ENCODE measurements around the gene DYNC1LI1. TPM values are rescaled to one million over a fixed set of nuclear protein-coding genes. Genes with fewer than 3 reads are reported as not detected.
A peak's percentile ranks its signal among the peaks of the same experiment; 100 is the strongest.

The DYNC1LI1 gene
- total and polyA plus RNA-seq, 9 of the 15 experiments (the other 6 are each of a cell fraction or from before 2014, with no cell fraction given) = 21.0 to 85.4 (median 61.3) TPM

DNA sequence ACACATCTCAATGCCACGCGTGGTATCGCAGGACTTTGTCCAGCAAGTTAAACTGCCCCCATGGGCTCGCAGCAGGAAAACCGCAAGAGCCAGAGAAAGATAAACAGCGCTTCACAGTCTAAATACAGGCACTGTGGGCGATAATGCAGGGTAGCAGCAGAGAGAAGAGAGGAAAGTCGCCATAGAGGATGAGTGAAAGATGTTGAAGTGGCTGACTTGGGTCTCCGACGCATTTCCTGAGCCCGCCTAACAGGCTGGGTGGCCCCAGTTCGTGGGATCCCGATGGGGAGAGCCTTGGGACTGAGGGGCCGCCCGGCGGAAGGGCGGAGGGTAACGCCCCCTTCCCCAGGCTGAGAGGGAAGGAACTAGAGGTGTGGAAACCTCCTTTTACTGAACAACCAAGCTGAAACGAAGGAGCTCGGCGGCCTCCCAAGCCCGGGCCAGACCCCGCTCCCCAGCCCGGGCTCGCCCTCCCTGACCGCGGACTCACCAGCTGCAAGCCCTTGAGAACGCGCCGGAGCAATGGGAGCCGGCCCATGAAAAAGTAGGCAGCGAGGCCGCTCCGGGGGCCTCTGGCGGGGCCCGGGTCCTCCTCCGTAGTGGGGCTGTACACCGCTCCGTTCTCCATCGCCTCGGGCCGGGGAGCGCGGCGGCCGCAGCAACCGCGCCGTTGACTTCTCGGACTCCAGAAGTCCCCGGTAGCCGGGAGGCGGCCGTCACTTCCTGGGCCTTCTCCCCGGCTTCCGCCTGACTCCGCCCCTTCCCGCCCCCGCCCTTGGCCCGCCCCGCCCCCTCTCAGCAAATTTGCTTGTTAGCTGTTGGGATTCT lies 68.3 kb downstream of the DYNC1LI1 start, which contains the start of gene CMTM6 (continued):
- TF ChIP-seq, protein P1, sequence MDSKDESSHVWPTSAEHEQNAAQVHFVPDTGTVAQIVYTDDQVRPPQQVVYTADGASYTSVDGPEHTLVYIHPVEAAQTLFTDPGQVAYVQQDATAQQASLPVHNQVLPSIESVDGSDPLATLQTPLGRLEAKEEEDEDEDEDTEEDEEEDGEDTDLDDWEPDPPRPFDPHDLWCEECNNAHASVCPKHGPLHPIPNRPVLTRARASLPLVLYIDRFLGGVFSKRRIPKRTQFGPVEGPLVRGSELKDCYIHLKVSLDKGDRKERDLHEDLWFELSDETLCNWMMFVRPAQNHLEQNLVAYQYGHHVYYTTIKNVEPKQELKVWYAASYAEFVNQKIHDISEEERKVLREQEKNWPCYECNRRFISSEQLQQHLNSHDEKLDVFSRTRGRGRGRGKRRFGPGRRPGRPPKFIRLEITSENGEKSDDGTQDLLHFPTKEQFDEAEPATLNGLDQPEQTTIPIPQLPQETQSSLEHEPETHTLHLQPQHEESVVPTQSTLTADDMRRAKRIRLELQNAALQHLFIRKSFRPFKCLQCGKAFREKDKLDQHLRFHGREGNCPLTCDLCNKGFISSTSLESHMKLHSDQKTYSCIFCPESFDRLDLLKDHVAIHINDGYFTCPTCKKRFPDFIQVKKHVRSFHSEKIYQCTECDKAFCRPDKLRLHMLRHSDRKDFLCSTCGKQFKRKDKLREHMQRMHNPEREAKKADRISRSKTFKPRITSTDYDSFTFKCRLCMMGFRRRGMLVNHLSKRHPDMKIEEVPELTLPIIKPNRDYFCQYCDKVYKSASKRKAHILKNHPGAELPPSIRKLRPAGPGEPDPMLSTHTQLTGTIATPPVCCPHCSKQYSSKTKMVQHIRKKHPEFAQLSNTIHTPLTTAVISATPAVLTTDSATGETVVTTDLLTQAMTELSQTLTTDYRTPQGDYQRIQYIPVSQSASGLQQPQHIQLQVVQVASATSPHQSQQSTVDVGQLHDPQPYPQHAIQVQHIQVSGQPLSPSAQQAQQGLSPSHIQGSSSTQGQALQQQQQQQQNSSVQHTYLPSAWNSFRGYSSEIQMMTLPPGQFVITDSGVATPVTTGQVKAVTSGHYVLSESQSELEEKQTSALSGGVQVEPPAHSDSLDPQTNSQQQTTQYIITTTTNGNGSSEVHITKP (IDR thresholded peaks at IDR 0.05; ENCODE audit: partially characterized antibody) = no peak
- TF ChIP-seq ZNF785 (CRISPR knock-in tag; IDR thresholded peaks at IDR 0.05) (no peak), U2AF2 (optimal IDR thresholded peaks at IDR 0.05; ENCODE audit: low read depth, low read length) (no peak), BRF1 (IDR thresholded peaks at IDR 0.05; ENCODE audit: borderline replicate concordance, extremely low read depth, insufficient read length) (no peak), MAZ (CRISPR knock-in tag; conservative IDR thresholded peaks at IDR 0.05 in 1 of 2, IDR thresholded peaks at IDR 0.05 in 1 of 2) (peak; percentile 65 to 67), POLR2H (tag; IDR thresholded peaks at IDR 0.05; ENCODE audit: low read depth) (peak; percentile 40), RBM14 (IDR thresholded peaks at IDR 0.05; ENCODE audit: borderline replicate concordance, insufficient read depth, low read depth, low read length) (no peak), SNIP1 (IDR thresholded peaks at IDR 0.05; ENCODE audit: low read depth) (peak; percentile 47; the same call in 1 of the 2 replicates), ZBTB7A (IDR thresholded peaks at IDR 0.05; ENCODE audit: borderline replicate concordance, control insufficient read depth, low read depth, low read length) (no peak), COPS2 (conservative IDR thresholded peaks at IDR 0.05) (no peak), NCOA2 (IDR thresholded peaks at IDR 0.05; ENCODE audit: partially characterized antibody in 2 of 2) (no peak), HDAC3 (IDR thresholded peaks at IDR 0.05; ENCODE audit: borderline replicate concordance, partially characterized antibody) (no peak), ZNF644 (tag; IDR thresholded peaks at IDR 0.05; ENCODE audit: low read depth) (no peak), BRD4 (IDR thresholded peaks at IDR 0.05) (no peak), CEBPG (CRISPR knock-in tag; IDR thresholded peaks at IDR 0.05) (no peak), CEBPG (tag; conservative IDR thresholded peaks at IDR 0.05 in 1 of 2, IDR thresholded peaks at IDR 0.05 in 1 of 2) (peak; percentile 9 to 35; a peak in 1 of 4 replicates), BCL6 (CRISPR knock-in tag; IDR thresholded peaks at IDR 0.05) (no peak)

All from K562 (cell line).